Nephron (organoid): ENCODE data around the gene DCAF11.
A peak's percentile ranks its signal among the peaks of the same experiment; 100 is the strongest.

Experiments used
- H3K27ac Mint-ChIP-seq, 3 experiments: 2 replicates each; pipeline ENCODE4 v1.8.0; 2020; ENCODE audit warnings: mixed read lengths in 3 of 3, mild to moderate bottlenecking in 2 of 3, moderate library complexity in 1 of 3
- H3K27me3 Mint-ChIP-seq: 2 replicates; pipeline ENCODE4 v1.8.0; 2021; ENCODE audit warnings: low read depth, mild to moderate bottlenecking, moderate library complexity, mixed read lengths
- H3K36me3 Mint-ChIP-seq: 2 replicates; pipeline ENCODE4 v1.8.0; 2020; ENCODE audit warnings: low read depth, mixed read lengths
- H3K4me1 Mint-ChIP-seq: 2 replicates; pipeline ENCODE4 v1.8.0; 2020; ENCODE audit warnings: mixed read lengths
- H3K4me3 Mint-ChIP-seq, 3 experiments: 2 replicates each; pipeline ENCODE4 v1.8.0; 2020; ENCODE audit warnings: mild to moderate bottlenecking in 3 of 3, mixed read lengths in 3 of 3, moderate library complexity in 2 of 3
- H3K9me3 Mint-ChIP-seq: 2 replicates; pipeline ENCODE4 v1.8.0; 2020; ENCODE audit warnings: mixed read lengths
- CTCF ChIP-seq, 3 experiments: fragments of 200-600 bp; sonication (generic); IDR thresholded peaks; one replicate each; pipeline ENCODE4 v1.5.0; 2021; ENCODE audit warnings: antibody characterized with exemption in 3 of 3; ENCODE audit not compliant: unreplicated experiment in 3 of 3

DCAF11 gene

GRCh38 chr14:24157331-24157730 lies 42.8 kb downstream of the DCAF11 start:
- H3K9me3 Mint-ChIP-seq: no peaks in the 10 kb centered on the region
- peaks cover 15% of the 10 kb centered on the region for H3K4me1 Mint-ChIP-seq
- TF ChIP-seq CTCF (IDR thresholded peaks at IDR 0.05; ENCODE audit: unreplicated experiment in 3 of 3): no peak
- H3K27ac Mint-ChIP-seq: no peak overlapping the region
- no peak overlapping the region for H3K4me3 Mint-ChIP-seq
- peaks cover 50% of the 10 kb centered on the region for H3K36me3 Mint-ChIP-seq
- H3K27me3 Mint-ChIP-seq: no peaks in the 10 kb centered on the region

- Mint-ChIP-seq H3K4me1 (peaks cover 16% of the 10 kb centered on the region), H3K9me3 (no peaks in the 10 kb centered on the region), H3K27me3 (no peaks in the 10 kb centered on the region), H3K4me3 (peak overlapping the region; percentile 21 to 55 (median 55)), H3K36me3 (peaks cover 57% of the 10 kb centered on the region), H3K27ac (peak overlapping the region in 1 of 3 experiments; percentile 46)
- TF ChIP-seq CTCF (IDR thresholded peaks at IDR 0.05; ENCODE audit: unreplicated experiment in 3 of 3): no peak
These were observed 45.4 kb downstream of the DCAF11 start for GRCh38 chr14:24159777-24160498.

DNA sequence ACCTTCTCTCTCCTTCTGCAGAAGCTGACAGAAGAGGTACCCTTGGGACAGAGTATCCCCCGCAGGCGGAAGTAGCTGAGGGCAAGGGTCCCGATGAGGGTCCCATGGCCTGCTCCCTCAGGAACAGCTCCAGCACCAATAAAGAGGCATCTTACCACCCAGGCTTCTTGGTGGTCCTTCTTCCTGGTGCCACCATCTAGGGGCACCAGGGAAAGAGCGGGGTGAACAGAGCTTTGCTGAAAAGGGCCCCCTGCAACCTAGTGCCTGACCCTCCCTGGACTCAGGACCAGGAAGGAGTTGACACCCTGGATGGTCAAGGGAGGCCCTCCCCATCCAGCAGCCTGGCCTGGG lies 45.9 kb downstream of the DCAF11 start:
- no peaks in the 10 kb centered on the region for H3K27me3 Mint-ChIP-seq
- peaks cover 57% of the 10 kb centered on the region for H3K36me3 Mint-ChIP-seq
- peak overlapping the region; percentile 46 to 96 (median 90) for H3K27ac Mint-ChIP-seq

DNA sequence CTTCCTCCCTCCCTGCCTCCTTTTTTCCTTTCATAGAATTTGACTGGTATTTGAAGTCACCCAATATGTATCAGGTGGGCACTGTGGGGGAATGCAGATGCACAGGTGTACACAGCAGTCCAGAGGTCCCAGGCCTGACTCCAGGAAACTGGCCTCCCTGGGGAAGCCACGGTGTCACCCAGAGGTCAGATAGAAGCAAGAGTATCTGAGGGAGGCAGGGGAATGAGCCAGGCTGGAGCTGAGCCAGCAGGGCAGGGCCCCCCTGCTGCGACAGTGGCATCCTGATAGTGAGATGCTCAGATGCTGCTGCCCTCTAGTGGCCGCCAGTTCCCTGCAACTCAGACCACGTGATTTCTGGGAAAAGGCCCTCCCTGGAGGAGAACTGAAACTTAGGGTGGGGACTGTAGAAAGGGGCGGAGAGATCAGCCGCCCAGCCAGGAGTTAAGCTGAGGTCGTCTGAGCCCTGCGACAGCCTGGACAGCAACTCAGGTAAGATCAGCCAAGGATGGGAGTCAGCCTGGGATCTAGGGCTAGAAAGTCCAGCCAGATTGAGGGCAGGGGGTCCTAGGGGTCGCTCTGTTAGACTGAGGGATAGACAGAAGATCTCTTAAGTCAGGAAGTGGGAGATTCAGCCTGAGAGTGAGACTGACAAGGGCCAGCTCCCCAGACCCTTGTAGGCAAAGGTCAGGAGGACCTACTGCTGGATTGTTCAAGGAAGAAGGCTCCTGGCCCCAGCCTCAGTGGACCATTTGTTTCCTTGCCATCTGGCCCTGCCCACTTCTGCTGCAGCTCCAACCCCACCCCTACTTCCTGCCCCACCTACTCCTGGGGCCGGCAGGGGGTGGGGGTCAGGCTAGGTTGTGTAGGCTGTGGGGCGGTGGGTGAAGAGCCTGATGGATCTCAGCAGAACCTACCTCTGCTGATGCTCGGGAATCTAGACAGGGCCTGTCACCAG lies 46.5 kb downstream of the DCAF11 start, which contains the start of gene IRF9:
IRF9 (plus strand) TSS at position 416 of the 955 bp plus-strand sequence. CDS start 880 bp downstream, outside the sequence.
- peak within 1 kb of the TSS; percentile 90 to 96 (median 96) for H3K27ac Mint-ChIP-seq
- H3K36me3 Mint-ChIP-seq: peaks cover 57% of the 10 kb centered on the region
- H3K9me3 Mint-ChIP-seq: no peaks in the 10 kb centered on the region
- peak within 1 kb of the TSS; percentile 91 to 96 (median 93) for H3K4me3 Mint-ChIP-seq
- TF ChIP-seq CTCF (IDR thresholded peaks at IDR 0.05; ENCODE audit: unreplicated experiment in 3 of 3): peak; percentile 94 to 96 (median 95)
- H3K27me3 Mint-ChIP-seq: no peaks in the 10 kb centered on the region
- peaks cover 16% of the 10 kb centered on the region for H3K4me1 Mint-ChIP-seq

More for the DNA sequence above, 45.9 kb downstream of the DCAF11 start:
- Mint-ChIP-seq H3K4me3 (peak overlapping the region; percentile 21 to 93 (median 55)), H3K9me3 (no peaks in the 10 kb centered on the region), H3K4me1 (peaks cover 16% of the 10 kb centered on the region)
- no peak for TF ChIP-seq CTCF (IDR thresholded peaks at IDR 0.05; ENCODE audit: unreplicated experiment in 3 of 3)

GRCh38 chr14:24162093-24162492 lies 47.5 kb downstream of the DCAF11 start:
- TF ChIP-seq CTCF (IDR thresholded peaks at IDR 0.05; ENCODE audit: unreplicated experiment in 3 of 3): no peak
- no peaks in the 10 kb centered on the region for H3K9me3 Mint-ChIP-seq
- peak overlapping the region; percentile 91 to 96 (median 93) for H3K4me3 Mint-ChIP-seq
- peaks cover 60% of the 10 kb centered on the region for H3K36me3 Mint-ChIP-seq
- no peaks in the 10 kb centered on the region for H3K27me3 Mint-ChIP-seq
- peak overlapping the region; percentile 90 to 96 (median 96) for H3K27ac Mint-ChIP-seq
- H3K4me1 Mint-ChIP-seq: peaks cover 16% of the 10 kb centered on the region
